K562 treated with DMSO at 1 percent for 24 hours (cell line): ENCODE data around the gene ZFP14. TPM values are rescaled to one million over a fixed set of nuclear protein-coding genes. Genes with fewer than 3 reads are reported as not detected.

Experiments
- total RNA-seq: library from RNA; unstranded; fragments of 300-600 nt; gene quantifications from 2 replicates; pipeline ENCODE4 v1.2.3, GENCODE V29; 2022; ENCODE audit warnings: low read depth; ENCODE audit not compliant: insufficient read depth

Gene ZFP14
- 0.13 and 0.38 TPM in 2 replicates for total RNA-seq

GRCh38 chr19:36378625-36379509 is at the start of gene ZFP14:
ZFP14 (minus strand) TSS chr19:36379201; CDS start chr19:36367892, 11,309 bp downstream.

GRCh38 chr19:36418287-36419001 is 39.4 kb upstream of the ZFP14 start, which contains the start of gene ZFP82:
ZFP82 (minus strand) TSS chr19:36418644; CDS start chr19:36409789, 8,855 bp downstream.

Other genes with a start within 250 kb of the ZFP14 start
- gene CAPNS1, start 239.1 kb downstream of the ZFP14 start, total RNA-seq, result 307 and 326 TPM in 2 replicates
- gene COX7A1, start 226.8 kb downstream of the ZFP14 start, total RNA-seq, result not detected in 2 replicates
- 0.51 and 1.1 TPM in 2 replicates for gene ZNF565, start 164.5 kb downstream of the ZFP14 start, total RNA-seq
- 26.4 and 32.6 TPM in 2 replicates for gene ZNF146, start 164.1 kb downstream of the ZFP14 start, total RNA-seq
- 1.0 and 1.3 TPM in 2 replicates for gene ZFP82, start 39.4 kb upstream of the ZFP14 start, total RNA-seq
- gene ZNF566, start 110.4 kb upstream of the ZFP14 start, total RNA-seq, result 3.2 and 3.5 TPM in 2 replicates
- 1.6 and 2.0 TPM in 2 replicates for gene ZNF260, start 149.1 kb upstream of the ZFP14 start, total RNA-seq
- gene ZNF529, start 194.1 kb upstream of the ZFP14 start, total RNA-seq, result 1.0 and 2.0 TPM in 2 replicates
- 0.14 TPM in 1 of 2 replicates, not detected in the other for gene ZNF382, start 226.1 kb upstream of the ZFP14 start, total RNA-seq